GM18505 (cell line): ENCODE results near the gene PDC.
"Not testable (repeated sequence)": the region's sequence is repeated elsewhere in the genome, so short reads cannot be mapped to it uniquely, and the experiment has no call there.

ENCODE experiments used
- ATAC-seq: cut with Tn5 transposase; IDR thresholded peaks from one replicate; pipeline ENCODE4 v1.9.1; 2021; ENCODE audit not compliant: unreplicated experiment
- POLR2A ChIP-seq: IDR thresholded peaks from 4 replicates; pipeline ENCODE4 v1.6.1; 2011; ENCODE audit warnings: borderline replicate concordance; ENCODE audit not compliant: insufficient read depth, insufficient read length; ENCODE audit errors: extremely low read depth

Gene PDC

DNA sequence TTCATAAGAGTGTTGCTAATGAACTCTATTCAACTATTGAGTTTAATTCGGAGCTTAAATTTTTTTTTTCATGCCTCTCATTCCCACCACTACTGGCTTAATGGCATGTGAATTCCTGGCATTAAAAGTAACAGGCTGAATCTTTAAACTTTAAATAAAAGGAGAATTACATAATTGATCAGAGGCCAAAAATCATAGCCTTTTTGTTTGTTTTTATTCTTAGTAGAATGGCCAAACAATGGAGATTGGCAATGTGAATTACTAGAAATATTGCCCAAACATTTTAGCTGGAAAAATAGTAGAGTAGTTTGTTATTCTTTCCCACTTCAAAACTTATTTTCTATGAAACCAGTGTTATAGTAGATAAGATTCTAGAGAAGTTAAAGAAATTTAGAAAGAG is 25.1 kb upstream of the PDC start:
- no peak for ATAC-seq
- TF ChIP-seq POLR2A = no peak

DNA sequence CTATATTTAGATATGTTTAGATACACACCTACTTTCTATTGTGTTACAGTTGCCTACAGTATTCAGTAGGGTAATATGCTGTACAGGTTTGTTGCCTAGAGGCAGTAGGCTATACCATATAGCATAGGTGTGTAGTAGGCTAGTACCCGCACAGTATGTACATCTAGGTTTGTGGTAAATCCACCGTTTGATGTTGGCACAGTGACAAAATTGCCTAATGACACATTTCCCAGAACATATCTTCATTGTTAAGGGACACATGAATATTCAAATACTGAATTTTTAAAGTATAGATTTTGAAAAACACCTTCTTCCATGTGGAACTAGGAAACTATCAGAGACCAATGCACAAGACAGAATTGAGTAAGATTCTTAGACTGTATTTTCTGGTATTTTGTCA is 22.6 kb upstream of the PDC start:
- no peak for TF ChIP-seq POLR2A
- ATAC-seq = no peak

GRCh38 chr1:186482661-186483255 is 21.8 kb upstream of the PDC start:
- no peak for TF ChIP-seq POLR2A
- peak; percentile 85 for ATAC-seq

GRCh38 chr1:186481303-186481888 is 20.5 kb upstream of the PDC start:
- no peak for TF ChIP-seq POLR2A
- no peak for ATAC-seq

DNA sequence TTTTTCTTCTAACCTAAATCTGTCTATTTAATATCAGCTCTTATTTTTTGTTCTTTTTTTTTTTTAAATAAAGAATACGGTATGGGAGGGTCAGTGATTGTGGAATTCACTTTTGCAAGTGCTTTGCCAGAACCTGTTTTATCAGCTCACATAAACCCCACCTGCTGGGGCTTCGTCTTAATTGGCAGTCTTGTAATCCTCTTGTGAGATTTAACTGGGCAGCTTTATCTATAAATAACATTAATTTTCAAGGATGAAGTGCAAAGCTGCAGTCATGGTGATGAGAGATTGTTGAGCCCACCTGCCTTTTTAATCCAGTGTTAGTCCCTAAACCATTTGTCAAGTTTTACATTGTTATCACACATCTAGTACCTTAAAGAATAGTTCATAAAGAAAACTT is 18.2 kb upstream of the PDC start:
- ATAC-seq = no peak
- no peak for TF ChIP-seq POLR2A

GRCh38 chr1:186476264-186477040 is 15.5 kb upstream of the PDC start:
- TF ChIP-seq POLR2A = no peak
- ATAC-seq = no peak

DNA sequence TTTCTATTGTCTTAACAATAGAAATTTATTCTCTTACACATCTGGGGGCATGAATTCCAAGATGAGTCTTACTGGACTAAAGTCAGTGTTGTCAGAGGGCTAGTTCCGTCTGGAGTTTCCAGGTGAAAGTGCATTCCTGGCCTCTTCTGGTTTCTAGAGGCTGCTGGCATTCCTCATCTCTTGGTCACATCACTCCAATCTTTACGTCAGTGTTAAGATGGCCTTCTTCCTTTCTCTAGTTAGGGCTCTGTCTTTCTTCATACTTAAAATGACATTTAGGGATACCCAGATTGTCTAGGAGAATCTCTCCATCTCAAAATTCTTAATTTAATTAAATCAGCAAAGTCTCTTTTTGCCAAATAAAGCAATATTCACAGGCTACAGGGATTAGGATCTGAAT is 13.3 kb upstream of the PDC start:
- ATAC-seq = no peak
- TF ChIP-seq POLR2A = no peak

DNA sequence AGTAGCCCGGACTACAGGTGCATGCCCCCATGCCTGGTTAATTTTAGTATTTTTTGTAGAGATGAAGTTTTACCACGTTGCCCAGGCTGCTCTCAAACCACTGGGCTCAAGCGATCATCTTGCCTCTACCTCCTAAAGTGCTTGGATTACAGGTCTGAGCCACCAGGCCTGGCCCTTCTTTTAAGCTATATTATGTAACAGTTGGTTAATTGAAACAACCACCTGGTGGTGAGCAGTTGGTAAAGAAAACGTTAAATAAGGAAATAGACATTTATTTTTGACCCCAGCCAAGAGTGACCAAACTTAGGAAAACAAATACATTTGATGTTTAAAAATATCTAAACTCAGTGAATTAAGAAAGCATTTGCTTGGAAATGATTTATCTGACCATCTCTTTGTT is 12.1 kb upstream of the PDC start:
- TF ChIP-seq POLR2A = no peak
- no peak for ATAC-seq

GRCh38 chr1:186465946-186466345 is 5.0 kb upstream of the PDC start:
- no peak for ATAC-seq
- no peak for TF ChIP-seq POLR2A

DNA sequence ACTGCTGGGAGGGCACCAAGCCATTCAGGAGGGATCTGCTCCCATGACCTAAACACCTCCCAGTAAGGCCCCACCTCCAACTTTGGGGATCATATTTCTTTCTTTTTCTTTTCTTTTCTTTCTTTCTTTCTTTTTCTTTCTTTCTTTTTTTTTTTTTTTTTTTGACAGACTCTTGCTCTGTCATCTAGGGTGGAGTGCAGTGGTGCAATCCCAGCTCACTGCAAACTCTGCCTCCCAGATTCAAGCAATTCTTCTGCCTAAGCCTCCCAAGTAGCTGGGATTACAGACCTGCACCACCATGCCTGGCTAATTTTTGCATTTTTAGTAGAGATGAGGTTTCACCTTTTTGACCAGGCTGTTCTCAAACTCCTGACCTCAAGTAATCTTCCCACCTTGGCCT is 4.6 kb upstream of the PDC start:
- ATAC-seq = not testable (repeated sequence)

GRCh38 chr1:186463926-186464325 is 3.0 kb upstream of the PDC start:
- no peak for TF ChIP-seq POLR2A
- no peak for ATAC-seq

DNA sequence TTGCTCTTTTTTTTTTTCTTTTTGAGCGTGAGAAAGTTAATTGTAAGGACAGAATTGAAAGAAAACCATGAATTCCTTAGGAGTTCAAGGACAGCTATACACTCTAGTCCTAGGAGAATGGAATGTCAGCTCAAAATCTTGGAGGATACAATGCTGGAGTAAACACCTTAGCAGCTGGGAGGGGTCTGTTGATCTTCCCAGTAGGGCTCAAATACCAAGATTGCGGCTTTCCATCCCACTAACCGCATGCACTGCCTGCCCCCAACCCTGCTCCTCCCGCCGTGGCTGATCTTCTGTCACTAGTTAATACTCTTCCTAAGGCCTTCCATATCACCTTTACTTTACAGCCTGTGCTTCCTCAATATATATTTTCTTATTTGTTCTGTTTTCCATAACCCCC is 2.6 kb upstream of the PDC start:
- no peak for TF ChIP-seq POLR2A
- ATAC-seq = no peak

GRCh38 chr1:186459161-186459560 is 1.8 kb downstream of the PDC start:
- ATAC-seq = not testable (repeated sequence)

DNA sequence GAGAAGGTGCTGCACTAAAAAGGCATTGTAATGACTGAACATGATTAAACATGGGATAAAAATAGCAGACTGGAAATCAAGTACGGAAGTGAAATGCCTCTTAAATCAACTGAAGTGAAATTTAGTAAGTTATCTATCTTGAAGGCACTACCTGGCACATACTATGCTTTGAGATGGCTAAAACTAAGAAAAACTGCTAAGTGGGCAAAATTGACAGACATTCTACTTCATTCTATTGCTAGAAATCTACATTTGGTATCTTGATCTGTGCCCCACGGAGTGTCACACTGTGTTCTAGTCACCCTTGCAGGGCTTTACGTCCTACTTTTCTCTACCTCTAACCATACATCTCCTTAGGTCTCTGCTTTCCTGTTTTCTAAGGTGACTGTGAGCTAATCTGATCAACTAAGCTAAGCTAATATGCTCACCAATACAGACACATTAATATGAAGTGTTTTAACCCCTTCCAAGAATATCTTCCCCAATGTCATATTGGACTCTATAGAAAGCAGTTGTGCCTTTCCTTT is 4.1 kb downstream of the PDC start:
- ATAC-seq = no peak
- TF ChIP-seq POLR2A = no peak
